HEK293T (cell line): Measurements from ENCODE around the gene GRM3.

ENCODE experiments used
- ARNT ChIP-seq: fragments of 450-650 bp; IDR thresholded peaks from 2 replicates; pipeline ENCODE4 v1.6.1; 2017; ENCODE audit warnings: mild to moderate bottlenecking
- ELF4 ChIP-seq: fragments of 450-650 bp; IDR thresholded peaks from 2 replicates; pipeline ENCODE4 v1.6.1; 2017; ENCODE audit warnings: antibody characterized with exemption
- FOXK2 ChIP-seq: fragments of 450-650 bp; IDR thresholded peaks from 2 replicates; pipeline ENCODE4 v1.6.1; 2016; ENCODE audit warnings: mild to moderate bottlenecking
- FOXM1 ChIP-seq: fragments of 450-650 bp; IDR thresholded peaks from 2 replicates; pipeline ENCODE4 v1.6.1; 2017; ENCODE audit warnings: mild to moderate bottlenecking, borderline replicate concordance
- HDGF ChIP-seq: fragments of 450-650 bp; IDR thresholded peaks from 2 replicates; pipeline ENCODE4 v1.6.1; 2017; ENCODE audit warnings: antibody characterized with exemption, borderline replicate concordance
- L3MBTL2 ChIP-seq: fragments of 450-650 bp; conservative IDR thresholded peaks from 2 replicates; pipeline ENCODE4 v1.6.1; 2016; ENCODE audit warnings: mild to moderate bottlenecking
- NFRKB ChIP-seq: fragments of 450-650 bp; IDR thresholded peaks from 2 replicates; pipeline ENCODE4 v1.6.1; 2016; ENCODE audit warnings: mild to moderate bottlenecking, moderate library complexity
- PKNOX1 ChIP-seq: fragments of 450-650 bp; IDR thresholded peaks from 2 replicates; pipeline ENCODE4 v1.6.1; 2016
- SP1 ChIP-seq: fragments of 450-650 bp; IDR thresholded peaks from 2 replicates; pipeline ENCODE4 v1.6.1; 2017
- SUZ12 ChIP-seq: fragments of 450-650 bp; IDR thresholded peaks from 2 replicates; pipeline ENCODE4 v1.6.1; 2016; ENCODE audit warnings: mild to moderate bottlenecking
- TARDBP ChIP-seq: fragments of 450-650 bp; IDR thresholded peaks from 2 replicates; pipeline ENCODE4 v1.6.1; 2016

DNA sequence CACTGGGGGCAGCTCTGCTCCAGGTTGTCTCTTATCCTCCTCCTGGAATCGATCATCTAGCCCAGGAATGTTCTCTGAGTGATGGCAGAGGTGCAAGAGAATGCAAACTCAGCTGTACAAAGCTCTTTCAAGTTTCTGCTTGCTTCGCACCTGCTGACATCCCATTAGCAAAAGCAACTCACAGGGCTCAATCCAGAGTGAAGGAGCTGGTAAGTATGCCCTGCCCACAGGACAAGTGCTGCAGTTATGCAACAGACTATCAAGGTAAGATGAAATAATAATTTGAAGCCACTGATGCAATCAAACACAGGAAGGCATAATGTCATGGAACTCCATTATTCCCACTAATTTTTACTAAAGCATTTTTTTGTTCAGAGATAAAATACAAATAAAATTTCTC, 122.2 kb downstream of the GRM3 start:
- TF ChIP-seq FOXM1 (no peak), HDGF (no peak), TARDBP (no peak), NFRKB (no peak), FOXK2 (no peak), ARNT (no peak), SUZ12 (no peak), SP1 (no peak), PKNOX1 (no peak), ELF4 (no peak), L3MBTL2 (no peak)
